ENCODE data around the gene GLG1. TPM values are rescaled to one million over a fixed set of nuclear protein-coding genes. Genes with fewer than 3 reads are reported as not detected.

The GLG1 gene
- total and polyA plus RNA-seq, 7 donors: 19.7 to 107 (median 60.1) TPM

- no peaks in the 10 kb centered on the region for H3K27me3 ChIP-seq (ENCODE audit: insufficient read depth in 3 of 3, low read length in 2 of 3)
- H3K27ac ChIP-seq: no peak overlapping the region
- TF ChIP-seq, protein P1, sequence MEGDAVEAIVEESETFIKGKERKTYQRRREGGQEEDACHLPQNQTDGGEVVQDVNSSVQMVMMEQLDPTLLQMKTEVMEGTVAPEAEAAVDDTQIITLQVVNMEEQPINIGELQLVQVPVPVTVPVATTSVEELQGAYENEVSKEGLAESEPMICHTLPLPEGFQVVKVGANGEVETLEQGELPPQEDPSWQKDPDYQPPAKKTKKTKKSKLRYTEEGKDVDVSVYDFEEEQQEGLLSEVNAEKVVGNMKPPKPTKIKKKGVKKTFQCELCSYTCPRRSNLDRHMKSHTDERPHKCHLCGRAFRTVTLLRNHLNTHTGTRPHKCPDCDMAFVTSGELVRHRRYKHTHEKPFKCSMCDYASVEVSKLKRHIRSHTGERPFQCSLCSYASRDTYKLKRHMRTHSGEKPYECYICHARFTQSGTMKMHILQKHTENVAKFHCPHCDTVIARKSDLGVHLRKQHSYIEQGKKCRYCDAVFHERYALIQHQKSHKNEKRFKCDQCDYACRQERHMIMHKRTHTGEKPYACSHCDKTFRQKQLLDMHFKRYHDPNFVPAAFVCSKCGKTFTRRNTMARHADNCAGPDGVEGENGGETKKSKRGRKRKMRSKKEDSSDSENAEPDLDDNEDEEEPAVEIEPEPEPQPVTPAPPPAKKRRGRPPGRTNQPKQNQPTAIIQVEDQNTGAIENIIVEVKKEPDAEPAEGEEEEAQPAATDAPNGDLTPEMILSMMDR (IDR thresholded peaks at IDR 0.05): no peak
- peaks cover 42% of the 10 kb centered on the region for H3K4me1 ChIP-seq
- no peaks in the 10 kb centered on the region for H3K36me3 ChIP-seq (ENCODE audit: insufficient read depth in 1 of 2, low read depth in 1 of 2)
- 79 to 92% (median 82%) methylated on average over 5 of the region's 5 CpGs for WGBS, 3 donors
- ATAC-seq (no peak), DNase-seq (no peak)
- no peaks in the 10 kb centered on the region for H3K9me3 ChIP-seq
- no peak overlapping the region for H3K4me3 ChIP-seq
- intact Hi-C loops (cut with DNase I): no loop called here
These were observed 36.3 kb downstream of the GLG1 start for GRCh38 chr16:74570412-74571301.

DNA sequence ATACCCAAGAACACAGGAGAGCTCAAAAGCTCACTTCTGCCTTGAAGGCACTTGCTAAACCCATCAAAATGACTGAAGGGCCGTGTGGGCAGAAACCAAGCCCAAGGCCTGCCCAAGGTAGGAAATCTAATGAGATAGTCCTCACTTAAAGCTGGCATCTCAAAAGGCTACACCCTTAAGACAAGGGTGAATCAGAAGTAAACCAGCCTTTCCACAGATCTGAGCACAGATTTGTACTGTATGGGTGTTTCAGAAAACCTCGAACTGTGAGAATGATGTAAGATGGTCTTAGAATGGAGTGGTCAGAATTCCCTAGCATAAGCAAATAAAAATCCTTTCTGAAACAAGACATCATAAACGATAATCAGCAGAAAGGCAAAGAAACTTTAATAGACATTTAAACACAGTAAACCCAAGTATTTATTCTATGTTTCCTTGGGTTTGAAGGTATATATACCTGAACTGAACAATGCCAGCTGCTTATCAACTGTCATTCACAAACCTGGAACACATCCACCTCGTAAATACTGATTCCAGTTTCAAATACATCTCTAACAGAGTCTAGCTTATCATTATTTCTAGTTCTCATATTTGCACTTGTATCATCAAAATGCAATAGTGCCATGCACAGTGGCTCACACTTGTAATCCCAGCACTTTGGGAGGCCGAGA, 37.8 kb downstream of the GLG1 start:
- WGBS, 3 donors: 86 to 92% (median 87%) methylated on average over 5 of the region's 5 CpGs
- H3K27me3 ChIP-seq (ENCODE audit: insufficient read depth in 3 of 3, low read length in 2 of 3): no peaks in the 10 kb centered on the region
- no peak overlapping the region for H3K27ac ChIP-seq
- TF ChIP-seq, protein P1 (IDR thresholded peaks at IDR 0.05): no peak
- DNase-seq: no peak
- H3K4me1 ChIP-seq: peaks cover 37% of the 10 kb centered on the region
- ATAC-seq: no peak
- no peaks in the 10 kb centered on the region for H3K36me3 ChIP-seq (ENCODE audit: insufficient read depth in 1 of 2, low read depth in 1 of 2)
- H3K9me3 ChIP-seq: no peaks in the 10 kb centered on the region
- H3K4me3 ChIP-seq: no peak overlapping the region
- intact Hi-C loops (cut with DNase I): no loop called here

- Histone ChIP-seq H3K36me3 (ENCODE audit: insufficient read depth in 1 of 2, low read depth in 1 of 2) (no peaks in the 10 kb centered on the region), H3K27me3 (ENCODE audit: insufficient read depth in 3 of 3, low read length in 2 of 3) (no peaks in the 10 kb centered on the region), H3K27ac (no peak overlapping the region), H3K9me3 (no peaks in the 10 kb centered on the region), H3K4me1 (peaks cover 34% of the 10 kb centered on the region), H3K4me3 (no peak overlapping the region)
- DNase-seq: no peak
- intact Hi-C loops (cut with DNase I): no loop called here
- TF ChIP-seq, protein P1 (IDR thresholded peaks at IDR 0.05): no peak
- no peak for ATAC-seq
- 57 to 85% (median 79%) methylated on average over 2 of the region's 2 CpGs for WGBS, 3 donors
These were observed 39.0 kb downstream of the GLG1 start for GRCh38 chr16:74567901-74568300.

GRCh38 chr16:74565378-74565777, 41.5 kb downstream of the GLG1 start:
- Histone ChIP-seq H3K27me3 (ENCODE audit: insufficient read depth in 3 of 3, low read length in 2 of 3) (no peaks in the 10 kb centered on the region), H3K9me3 (no peaks in the 10 kb centered on the region), H3K27ac (no peak overlapping the region), H3K4me1 (peaks cover 43% of the 10 kb centered on the region), H3K4me3 (no peak overlapping the region), H3K36me3 (ENCODE audit: insufficient read depth in 1 of 2, low read depth in 1 of 2) (no peaks in the 10 kb centered on the region)
- TF ChIP-seq, protein P1 (IDR thresholded peaks at IDR 0.05): no peak
- no peak for DNase-seq
- 83 to 98% (median 95%) methylated on average over 5 of the region's 5 CpGs for WGBS, 3 donors
- intact Hi-C loops (cut with DNase I): no loop called here
- no peak for ATAC-seq

Measured in psoas muscle (tissue), 8 donors.